Duodenal mucosa (tissue), 2 donors: Measurements from ENCODE around the gene UAP1L1.
A peak's percentile ranks its signal among the peaks of the same experiment; 100 is the strongest.

Experiments
- H3K27ac ChIP-seq: one replicate; pipeline ENCODE4 v1.7.0; 2013; ENCODE audit warnings: low read depth, low read length
- H3K27me3 ChIP-seq, 2 donors: one replicate each; pipeline ENCODE4 v1.7.0; 2013; ENCODE audit warnings: low read length in 2 of 2, control low read depth in 1 of 2; ENCODE audit not compliant: insufficient read depth in 2 of 2, control insufficient read depth in 1 of 2
- H3K36me3 ChIP-seq, 2 donors: one replicate each; pipeline ENCODE4 v1.7.0; 2013; ENCODE audit warnings: low read length in 2 of 2, control low read depth in 1 of 2; ENCODE audit not compliant: insufficient read depth in 2 of 2, control insufficient read depth in 1 of 2
- H3K4me1 ChIP-seq, 2 donors: one replicate each; pipeline ENCODE4 v1.7.0; 2013; ENCODE audit warnings: low read length in 2 of 2, control low read depth in 1 of 2; ENCODE audit not compliant: insufficient read depth in 2 of 2, control insufficient read depth in 1 of 2
- H3K4me3 ChIP-seq, 2 donors: one replicate each; pipeline ENCODE4 v1.7.0; 2013; ENCODE audit warnings: low read length in 2 of 2, low read depth in 1 of 2
- H3K9ac ChIP-seq, 2 donors: one replicate each; pipeline ENCODE4 v1.7.0; 2013; ENCODE audit warnings: low read length in 2 of 2, low read depth in 1 of 2
- H3K9me3 ChIP-seq, 2 donors: one replicate each; pipeline ENCODE4 v1.7.0; 2013; ENCODE audit warnings: low read length in 2 of 2, control low read depth in 1 of 2; ENCODE audit not compliant: control insufficient read depth in 1 of 2

Gene UAP1L1

DNA sequence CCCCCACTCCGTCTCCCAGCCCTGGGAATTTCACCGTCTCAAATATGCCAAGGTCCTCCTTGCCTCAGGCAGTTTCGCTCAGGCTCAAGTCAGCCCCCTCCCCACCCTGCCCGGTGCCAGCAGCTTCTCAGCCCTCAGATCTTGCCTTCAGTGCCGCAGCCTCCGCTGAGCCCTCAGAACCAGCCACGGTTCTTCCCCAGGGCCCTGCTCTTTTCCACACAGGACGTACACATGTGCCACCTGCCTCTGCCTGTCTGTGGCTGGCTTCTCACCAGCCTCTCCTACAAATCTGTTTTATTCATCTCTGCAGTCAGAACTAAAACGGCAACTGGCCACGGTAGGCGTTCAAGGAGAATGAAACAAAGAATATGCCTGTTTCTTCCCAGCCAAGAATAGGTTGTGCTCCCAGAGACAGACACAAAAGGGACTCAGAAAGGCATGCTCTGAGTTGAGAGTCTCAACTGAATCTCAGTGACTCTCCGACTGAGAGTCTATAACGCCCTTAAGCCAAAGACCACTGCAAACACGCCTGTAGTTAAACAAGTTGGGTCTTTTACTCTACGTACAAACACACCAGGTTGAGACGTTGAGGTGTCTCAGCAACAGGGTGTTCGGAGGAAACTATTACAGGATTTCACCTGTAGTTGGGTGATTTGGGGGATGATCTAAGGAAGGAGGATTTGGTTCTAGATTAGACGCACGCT is 51.0 kb downstream of the UAP1L1 start:
- peak overlapping the region; percentile 56 to 69 for H3K9ac ChIP-seq
- no peaks in the 10 kb centered on the region for H3K27me3 ChIP-seq
- peaks cover 16 to 28% of the 10 kb centered on the region in 2 donors for H3K4me1 ChIP-seq
- H3K9me3 ChIP-seq, result no peaks in the 10 kb centered on the region
- peak overlapping the region; percentile 58 for H3K27ac ChIP-seq
- H3K4me3 ChIP-seq, result peak overlapping the region; percentile 74 to 89
- no peaks in the 10 kb centered on the region for H3K36me3 ChIP-seq

DNA sequence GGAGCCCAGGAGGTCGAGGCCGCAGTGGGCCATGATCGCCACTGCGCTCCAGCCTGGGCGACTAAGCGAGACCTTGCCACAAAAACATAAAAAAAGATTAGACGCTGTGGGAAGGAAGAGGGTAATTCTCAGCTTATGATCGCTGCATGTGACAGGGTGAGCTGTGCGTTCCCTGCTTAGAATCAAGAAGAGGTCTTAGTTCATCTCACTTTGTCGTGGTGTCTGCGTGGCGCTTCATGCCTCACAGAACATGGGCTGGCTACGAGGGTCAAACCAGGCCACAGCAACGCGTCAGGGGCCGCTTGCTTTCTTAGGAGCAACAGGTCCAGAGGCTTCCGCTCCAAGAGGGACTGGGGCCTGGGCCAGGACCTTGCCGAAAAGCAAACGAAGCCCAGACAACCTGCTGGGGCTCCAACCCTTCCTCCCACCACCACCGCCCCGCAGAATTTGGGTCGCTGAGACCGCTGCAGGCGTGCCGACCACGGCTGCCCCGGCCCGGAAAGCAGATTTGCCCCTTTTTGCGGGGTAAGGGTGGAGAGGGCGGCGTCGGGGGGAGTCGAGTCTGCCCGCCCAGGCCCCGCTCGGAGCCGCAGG is 51.6 kb downstream of the UAP1L1 start:
- peak overlapping the region; percentile 48 for H3K27ac ChIP-seq
- no peaks in the 10 kb centered on the region for H3K9me3 ChIP-seq
- H3K36me3 ChIP-seq, result no peaks in the 10 kb centered on the region
- peaks cover 16 to 28% of the 10 kb centered on the region in 2 donors for H3K4me1 ChIP-seq
- H3K27me3 ChIP-seq, result no peaks in the 10 kb centered on the region
- peak overlapping the region; percentile 56 to 69 for H3K9ac ChIP-seq
- peak overlapping the region; percentile 74 to 89 for H3K4me3 ChIP-seq

DNA sequence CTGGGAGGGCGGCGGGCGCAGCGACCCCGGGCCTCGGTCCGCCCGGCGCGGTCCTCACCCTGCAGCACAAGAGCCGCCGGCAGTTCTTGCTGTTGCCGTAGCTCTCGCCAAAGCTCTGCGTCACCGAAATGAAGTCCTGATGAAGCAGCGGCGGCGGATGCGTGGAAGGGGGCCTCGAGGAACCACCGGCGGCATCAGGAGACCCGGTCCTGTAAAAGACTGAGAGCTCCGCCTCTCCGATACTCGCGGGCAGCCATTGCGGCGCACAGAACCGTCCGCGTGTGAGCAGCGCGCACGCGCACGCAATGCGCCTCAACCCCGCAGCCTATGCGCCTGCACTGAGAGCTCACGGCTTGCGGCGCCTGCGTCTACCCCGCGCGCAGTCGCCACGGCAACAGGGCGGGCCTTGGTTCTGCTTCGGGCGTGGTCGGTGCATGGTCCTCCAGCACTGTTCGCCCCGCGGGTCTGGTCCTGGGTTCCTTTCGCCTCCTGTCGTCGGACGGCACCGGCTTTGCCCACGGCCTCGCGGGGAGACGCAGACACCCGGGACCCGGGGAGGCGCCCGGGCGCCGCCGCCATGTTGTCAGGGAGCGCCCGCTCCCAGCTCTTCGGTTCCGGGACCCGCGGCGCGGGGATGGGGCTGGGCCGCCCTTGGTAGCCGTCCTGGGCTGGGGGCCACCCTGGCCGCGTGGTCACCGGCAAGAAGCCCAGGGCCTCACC is 52.3 kb downstream of the UAP1L1 start:
- H3K9me3 ChIP-seq, result no peaks in the 10 kb centered on the region
- no peaks in the 10 kb centered on the region for H3K36me3 ChIP-seq
- no peaks in the 10 kb centered on the region for H3K27me3 ChIP-seq
- peaks cover 16 to 28% of the 10 kb centered on the region in 2 donors for H3K4me1 ChIP-seq
- peak overlapping the region; percentile 74 to 89 for H3K4me3 ChIP-seq
- H3K27ac ChIP-seq, result peak overlapping the region; percentile 46
- peak overlapping the region; percentile 56 to 69 for H3K9ac ChIP-seq

DNA sequence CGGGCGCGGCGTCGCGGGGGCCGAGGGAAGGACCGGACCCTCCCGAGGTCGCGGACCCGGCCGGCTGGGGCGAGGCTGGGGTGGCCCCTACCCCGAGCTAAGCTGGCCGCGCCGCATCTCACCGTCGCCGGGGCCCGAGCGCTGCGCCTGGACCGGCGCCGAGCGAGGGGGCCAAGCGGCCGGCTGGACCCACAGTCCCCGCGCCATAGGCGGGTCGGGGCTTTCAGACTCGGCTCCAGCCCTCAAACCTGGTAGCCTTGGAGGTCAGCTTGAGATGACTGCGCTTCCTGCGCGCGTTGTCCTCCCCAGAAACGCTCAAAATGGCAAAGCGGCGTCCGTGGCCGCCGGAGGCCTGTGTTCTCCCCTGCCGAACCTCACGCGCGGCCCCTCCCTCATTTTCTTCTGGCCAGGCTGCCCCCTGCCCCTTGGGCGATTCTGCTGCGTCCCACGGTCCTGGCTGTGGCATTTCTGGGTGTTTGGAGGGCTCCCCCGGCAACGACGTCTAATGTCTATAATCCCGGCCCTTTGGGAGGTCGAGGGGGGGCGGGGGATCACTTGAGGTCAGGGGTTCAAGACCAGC is 52.9 kb downstream of the UAP1L1 start:
- Histone ChIP-seq H3K4me3 (peak overlapping the region; percentile 74 to 89), H3K27ac (no peak overlapping the region), H3K27me3 (no peaks in the 10 kb centered on the region), H3K4me1 (peaks cover 16 to 28% of the 10 kb centered on the region in 2 donors), H3K36me3 (no peaks in the 10 kb centered on the region), H3K9ac (peak overlapping the region; percentile 56 to 69), H3K9me3 (no peaks in the 10 kb centered on the region)
